OCI-LY7 (cell line): ENCODE measurements around the gene MERTK. TPM values are rescaled to one million over a fixed set of nuclear protein-coding genes. Genes with fewer than 3 reads are reported as not detected.

Experiments used
- BruUV-seq: library from RNA; stranded (reverse); fragments of 400-500 nt; replicated peaks from 2 replicates; lab custom pipeline; 2021; lab: Mats Ljungman, UMichigan
- CTCF ChIA-PET: fragments of 300-600 bp; sonication (Branson Sonifier 250); formaldehyde crosslinking; loops from one replicate; lab custom pipeline; 2022; ENCODE audit warnings: antibody characterized with exemption; ENCODE audit not compliant: unreplicated experiment; lab: Charles Lee
- POLR2A ChIA-PET: fragments of 300-600 bp; sonication (Branson Sonifier 250); formaldehyde crosslinking; loops from one replicate; lab custom pipeline; 2022; ENCODE audit warnings: antibody characterized with exemption; lab: Charles Lee
- DNase-seq: peaks from one replicate; pipeline ENCODE4 v3.0.0-alpha.2; 2015; ENCODE audit warnings: low spot score
- H2AFZ ChIP-seq: fragments of 200-600 bp; sonication (generic), shearing (Covaris generic); 2 replicates; pipeline ENCODE4 v1.6.1; 2014; ENCODE audit warnings: mild to moderate bottlenecking, antibody characterized with exemption, low read length, moderate library complexity
- H3K27ac ChIP-seq: fragments of 200-600 bp; sonication (generic); 2 replicates; pipeline ENCODE4 v1.5.1; 2014; ENCODE audit warnings: mixed run types, low read depth, mild to moderate bottlenecking, moderate library complexity, low read length, inconsistent platforms; ENCODE audit not compliant: poor library complexity, severe bottlenecking
- H3K36me3 ChIP-seq: fragments of 200-600 bp; sonication (generic); 2 replicates; pipeline ENCODE4 v1.6.1; 2014; ENCODE audit warnings: mild to moderate bottlenecking, antibody characterized with exemption, low read length, moderate library complexity, mixed read lengths; ENCODE audit not compliant: insufficient read depth
- H3K4me1 ChIP-seq: fragments of 200-600 bp; sonication (generic); 2 replicates; pipeline ENCODE4 v1.5.1; 2014; ENCODE audit warnings: mild to moderate bottlenecking, low read length; ENCODE audit not compliant: insufficient read depth, poor library complexity, severe bottlenecking
- H3K4me2 ChIP-seq: fragments of 200-600 bp; sonication (generic); 2 replicates; pipeline ENCODE4 v1.6.1; 2014; ENCODE audit warnings: mild to moderate bottlenecking, low read length
- H3K4me3 ChIP-seq: fragments of 200-600 bp; sonication (generic); 2 replicates; pipeline ENCODE4 v1.5.1; 2014; ENCODE audit warnings: mild to moderate bottlenecking, low read depth, low read length; ENCODE audit not compliant: poor library complexity, severe bottlenecking
- H3K79me2 ChIP-seq: fragments of 200-600 bp; sonication (generic); 2 replicates; pipeline ENCODE4 v1.6.1; 2016; ENCODE audit warnings: low read depth, mild to moderate bottlenecking, low read length, moderate library complexity, mixed read lengths; ENCODE audit not compliant: insufficient read depth
- H3K9me2 ChIP-seq: fragments of 200-600 bp; sonication (generic); 2 replicates; pipeline ENCODE4 v1.6.1; 2016; ENCODE audit warnings: mild to moderate bottlenecking, low read length, mixed read lengths; ENCODE audit not compliant: insufficient read depth
- H3K9me3 ChIP-seq: fragments of 200-600 bp; sonication (generic); 2 replicates; pipeline ENCODE4 v1.6.1; 2014; ENCODE audit warnings: mild to moderate bottlenecking, mixed run types, low read length, mixed read lengths
- H4K20me1 ChIP-seq: fragments of 200-600 bp; sonication (generic); 2 replicates; pipeline ENCODE4 v1.6.1; 2014; ENCODE audit warnings: mild to moderate bottlenecking, antibody characterized with exemption, low read length, moderate library complexity, mixed read lengths; ENCODE audit not compliant: insufficient read depth
- EZH2phosphoT487 ChIP-seq: fragments of 200-600 bp; sonication (generic); IDR thresholded peaks from 2 replicates; pipeline ENCODE4 v1.6.1; 2018; ENCODE audit warnings: low read depth, borderline replicate concordance, mild to moderate bottlenecking, mixed run types, antibody characterized with exemption, low read length, moderate library complexity, mixed read lengths
- intact Hi-C: fragments of 100-400 bp; cut with micrococcal nuclease; formaldehyde crosslinking; loops from one replicate; pipeline ENCODE4 v1.10.0; 2022; ENCODE audit not compliant: unreplicated experiment
- total RNA-seq, 2 experiments: library from RNA; depleted of rRNA in 1 of 2; stranded (reverse); fragments of >200 nt in 1 of 2; shearing (Covaris generic) in 1 of 2; gene quantifications; 2 replicates each; pipeline ENCODE4 v1.2.3, GENCODE V29; 2014 to 2022
- TF ChIP-seq, protein P1 (sequence below): fragments of 200-600 bp; sonication (generic); conservative IDR thresholded peaks from 2 replicates; pipeline ENCODE4 v1.5.1; 2014; ENCODE audit warnings: mild to moderate bottlenecking, antibody characterized with exemption, low read length, moderate library complexity, mixed read lengths

MERTK gene
- total RNA-seq, 2 experiments from 2014 or later: 0.38 TPM; not detected in 1

DNA sequence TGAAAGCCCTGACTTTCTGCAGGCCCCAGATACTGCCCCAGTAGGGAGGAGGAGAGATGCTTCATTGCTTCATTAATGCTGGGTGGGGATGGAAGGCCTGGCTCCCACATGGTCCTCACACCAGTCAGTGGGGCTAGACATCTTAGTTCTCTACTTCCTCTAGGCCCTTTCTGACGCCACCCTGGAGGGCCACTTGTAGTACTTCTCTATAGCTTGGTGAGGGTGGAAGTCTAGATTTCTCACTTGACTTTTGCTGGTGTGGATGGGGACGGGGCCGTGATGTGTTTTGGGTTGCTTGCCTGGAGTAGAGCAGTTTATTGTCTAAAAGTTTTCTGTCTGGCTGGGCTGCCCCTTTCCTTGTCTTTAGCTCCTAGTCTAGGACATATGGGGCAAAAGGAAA lies 18.7 kb downstream of the MERTK start:
- Histone ChIP-seq H4K20me1 (no peaks in the 10 kb centered on the region), H3K36me3 (no peaks in the 10 kb centered on the region), H3K79me2 (no peaks in the 10 kb centered on the region), H2AFZ (no peak overlapping the region), H3K27ac (no peak overlapping the region), H3K9me2 (no peaks in the 10 kb centered on the region), H3K4me3 (no peak overlapping the region), H3K4me2 (no peak overlapping the region), H3K4me1 (no peaks in the 10 kb centered on the region), H3K9me3 (no peaks in the 10 kb centered on the region)
- ChIA-PET CTCF (no interaction called here), POLR2A (interaction anchor here (0.7 kb wide), 1 partner anchor 992 kb away, joined by 3 read pairs; no protein-coding TSS in a partner anchor)
- DNase-seq: no peak
- TF ChIP-seq, protein P1, sequence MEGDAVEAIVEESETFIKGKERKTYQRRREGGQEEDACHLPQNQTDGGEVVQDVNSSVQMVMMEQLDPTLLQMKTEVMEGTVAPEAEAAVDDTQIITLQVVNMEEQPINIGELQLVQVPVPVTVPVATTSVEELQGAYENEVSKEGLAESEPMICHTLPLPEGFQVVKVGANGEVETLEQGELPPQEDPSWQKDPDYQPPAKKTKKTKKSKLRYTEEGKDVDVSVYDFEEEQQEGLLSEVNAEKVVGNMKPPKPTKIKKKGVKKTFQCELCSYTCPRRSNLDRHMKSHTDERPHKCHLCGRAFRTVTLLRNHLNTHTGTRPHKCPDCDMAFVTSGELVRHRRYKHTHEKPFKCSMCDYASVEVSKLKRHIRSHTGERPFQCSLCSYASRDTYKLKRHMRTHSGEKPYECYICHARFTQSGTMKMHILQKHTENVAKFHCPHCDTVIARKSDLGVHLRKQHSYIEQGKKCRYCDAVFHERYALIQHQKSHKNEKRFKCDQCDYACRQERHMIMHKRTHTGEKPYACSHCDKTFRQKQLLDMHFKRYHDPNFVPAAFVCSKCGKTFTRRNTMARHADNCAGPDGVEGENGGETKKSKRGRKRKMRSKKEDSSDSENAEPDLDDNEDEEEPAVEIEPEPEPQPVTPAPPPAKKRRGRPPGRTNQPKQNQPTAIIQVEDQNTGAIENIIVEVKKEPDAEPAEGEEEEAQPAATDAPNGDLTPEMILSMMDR: no peak
- no peak for TF ChIP-seq EZH2phosphoT487
- BruUV-seq: no TSS peak
- intact Hi-C loops: no loop called here

DNA sequence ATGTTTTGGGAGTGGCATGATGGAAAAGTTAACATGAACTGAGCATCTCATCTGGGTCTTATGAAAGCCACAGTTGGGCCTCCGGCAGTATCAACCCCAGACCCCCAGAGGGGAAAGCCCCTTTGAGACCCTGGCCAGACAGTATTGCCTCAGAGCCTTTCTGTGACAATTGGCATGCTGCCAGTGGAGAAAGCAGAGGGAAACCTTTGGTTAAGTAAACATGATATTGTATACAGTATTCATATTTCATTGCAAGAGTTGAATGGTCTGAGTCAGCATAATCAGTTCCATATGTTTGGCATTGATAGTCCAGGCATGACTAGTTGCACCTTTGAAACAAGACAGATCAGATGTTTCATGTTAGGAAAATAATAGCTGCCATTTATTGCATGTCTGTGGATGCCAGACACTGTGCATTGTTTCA lies 20.0 kb downstream of the MERTK start:
- Histone ChIP-seq H4K20me1 (no peaks in the 10 kb centered on the region), H3K4me3 (no peak overlapping the region), H3K4me2 (no peak overlapping the region), H3K36me3 (no peaks in the 10 kb centered on the region), H3K9me3 (no peaks in the 10 kb centered on the region), H3K4me1 (no peaks in the 10 kb centered on the region), H3K27ac (no peak overlapping the region), H2AFZ (no peak overlapping the region), H3K79me2 (no peaks in the 10 kb centered on the region), H3K9me2 (no peaks in the 10 kb centered on the region)
- no TSS peak for BruUV-seq
- TF ChIP-seq EZH2phosphoT487: no peak
- TF ChIP-seq, protein P1: no peak
- ChIA-PET POLR2A (interaction anchor here (0.5 to 1.8 kb wide), 2 partner anchors 12 to 30 kb away, joined by 3 to 5 read pairs; no protein-coding TSS in a partner anchor), CTCF (no interaction called here)
- DNase-seq: no peak
- intact Hi-C loops: no loop called here

DNA sequence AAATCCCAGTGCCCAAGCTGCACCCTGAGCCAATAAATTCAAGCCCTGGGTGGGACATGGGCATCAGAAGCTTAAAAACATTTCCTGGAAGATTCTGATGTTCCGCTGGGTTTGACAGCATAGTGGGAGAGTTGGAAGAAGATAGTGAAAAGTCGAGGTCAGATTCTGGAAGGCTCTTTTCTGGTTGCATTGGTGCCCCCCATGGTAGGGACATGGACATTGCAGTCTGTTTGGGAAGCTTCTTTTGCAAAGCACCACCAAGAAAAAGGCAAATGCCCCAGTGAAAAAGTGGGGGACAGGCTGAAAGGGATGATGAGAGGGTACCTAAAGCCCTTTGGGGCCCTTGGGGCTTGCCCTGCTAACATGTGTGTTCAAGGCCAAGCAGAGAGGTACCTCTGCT lies 21.0 kb downstream of the MERTK start:
- intact Hi-C loops: no loop called here
- ChIA-PET POLR2A (interaction anchor here (1.8 kb wide), 1 partner anchor 13 kb away, joined by 5 read pairs; no protein-coding TSS in a partner anchor), CTCF (interaction anchor here (0.6 kb wide), 1 partner anchor 1113 kb away, joined by 3 read pairs; no protein-coding TSS in a partner anchor)
- no peaks in the 10 kb centered on the region for H4K20me1 ChIP-seq
- TF ChIP-seq EZH2phosphoT487: no peak
- TF ChIP-seq, protein P1: peak; percentile 56
- H3K4me3 ChIP-seq: no peak overlapping the region
- no peak overlapping the region for H2AFZ ChIP-seq
- no peak overlapping the region for H3K27ac ChIP-seq
- no TSS peak for BruUV-seq
- H3K9me2 ChIP-seq: no peaks in the 10 kb centered on the region
- no peaks in the 10 kb centered on the region for H3K9me3 ChIP-seq
- H3K4me1 ChIP-seq: no peaks in the 10 kb centered on the region
- H3K4me2 ChIP-seq: no peak overlapping the region
- no peaks in the 10 kb centered on the region for H3K36me3 ChIP-seq
- no peaks in the 10 kb centered on the region for H3K79me2 ChIP-seq
- no peak for DNase-seq
